ENCODE measurements around the gene UBE2F. TPM values are rescaled to one million over a fixed set of nuclear protein-coding genes. Genes with fewer than 3 reads are reported as not detected.

UBE2F gene
- total RNA-seq, 1 experiment from 2014 or later = 51.2 TPM

- POLR2A ChIA-PET (ENCODE audit: low non-redundant PET) = no interaction called here
- CTCF ChIA-PET = no interaction called here
These were observed 43.2 kb upstream of the UBE2F start for GRCh38 chr2:237923481-237924163.

DNA sequence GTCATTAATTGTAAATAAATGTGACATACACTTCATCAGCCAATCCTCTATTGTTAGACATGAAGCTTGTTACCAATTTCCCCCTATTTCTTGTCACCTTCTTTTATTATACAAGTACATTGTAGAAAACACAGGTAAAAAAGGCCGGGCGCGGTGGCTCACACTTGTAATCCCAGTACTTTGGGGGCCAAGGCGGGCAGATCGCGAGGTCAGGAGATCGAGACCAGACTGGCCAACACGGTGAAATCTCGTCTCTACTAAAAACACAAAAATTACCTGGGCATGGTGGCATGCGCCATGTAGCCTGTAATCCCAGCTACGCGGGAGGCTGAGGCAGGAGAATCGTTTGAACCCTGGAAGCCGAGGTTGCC, 42.7 kb upstream of the UBE2F start:
- intact Hi-C loops (cut with micrococcal nuclease; ENCODE audit: unreplicated experiment) = no loop called here
- POLR2A ChIA-PET (ENCODE audit: low non-redundant PET) = no interaction called here
- no peak for TF ChIP-seq EZH2 (IDR thresholded peaks at IDR 0.05; ENCODE audit: borderline replicate concordance, low read depth, low read length, poor library complexity, severe bottlenecking)
- TF ChIP-seq, protein P1, sequence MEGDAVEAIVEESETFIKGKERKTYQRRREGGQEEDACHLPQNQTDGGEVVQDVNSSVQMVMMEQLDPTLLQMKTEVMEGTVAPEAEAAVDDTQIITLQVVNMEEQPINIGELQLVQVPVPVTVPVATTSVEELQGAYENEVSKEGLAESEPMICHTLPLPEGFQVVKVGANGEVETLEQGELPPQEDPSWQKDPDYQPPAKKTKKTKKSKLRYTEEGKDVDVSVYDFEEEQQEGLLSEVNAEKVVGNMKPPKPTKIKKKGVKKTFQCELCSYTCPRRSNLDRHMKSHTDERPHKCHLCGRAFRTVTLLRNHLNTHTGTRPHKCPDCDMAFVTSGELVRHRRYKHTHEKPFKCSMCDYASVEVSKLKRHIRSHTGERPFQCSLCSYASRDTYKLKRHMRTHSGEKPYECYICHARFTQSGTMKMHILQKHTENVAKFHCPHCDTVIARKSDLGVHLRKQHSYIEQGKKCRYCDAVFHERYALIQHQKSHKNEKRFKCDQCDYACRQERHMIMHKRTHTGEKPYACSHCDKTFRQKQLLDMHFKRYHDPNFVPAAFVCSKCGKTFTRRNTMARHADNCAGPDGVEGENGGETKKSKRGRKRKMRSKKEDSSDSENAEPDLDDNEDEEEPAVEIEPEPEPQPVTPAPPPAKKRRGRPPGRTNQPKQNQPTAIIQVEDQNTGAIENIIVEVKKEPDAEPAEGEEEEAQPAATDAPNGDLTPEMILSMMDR (conservative IDR thresholded peaks at IDR 0.05; ENCODE audit: low read depth, low read length) = no peak
- Histone ChIP-seq H3K4me3 (ENCODE audit: low read depth, low read length, poor library complexity, severe bottlenecking) (no peak overlapping the region), H3K4me1 (ENCODE audit: insufficient read depth, low read length, poor library complexity, severe bottlenecking) (no peaks in the 10 kb centered on the region), H3K27me3 (replicated peaks; ENCODE audit: insufficient read depth, low read depth, low read length, poor library complexity) (no peaks in the 10 kb centered on the region), H3K36me3 (ENCODE audit: insufficient read depth, low read length, poor library complexity, severe bottlenecking) (no peaks in the 10 kb centered on the region), H3K27ac (ENCODE audit: low read depth, low read length, poor library complexity, severe bottlenecking) (no peak overlapping the region), H3K9me3 (ENCODE audit: low read depth, low read length, poor library complexity, severe bottlenecking) (no peaks in the 10 kb centered on the region)
- no TSS peak for BruUV-seq (replicated peaks)
- DNase-seq (ENCODE audit: low spot score) = no peak
- CTCF ChIA-PET = no interaction called here

More at GRCh38 chr2:237923481-237924163, 43.2 kb upstream of the UBE2F start:
- intact Hi-C loops (cut with micrococcal nuclease; ENCODE audit: unreplicated experiment) = no loop called here
- Histone ChIP-seq H3K36me3 (ENCODE audit: insufficient read depth, low read length, poor library complexity, severe bottlenecking) (no peaks in the 10 kb centered on the region), H3K27me3 (replicated peaks; ENCODE audit: insufficient read depth, low read depth, low read length, poor library complexity) (no peaks in the 10 kb centered on the region), H3K27ac (ENCODE audit: low read depth, low read length, poor library complexity, severe bottlenecking) (no peak overlapping the region), H3K4me1 (ENCODE audit: insufficient read depth, low read length, poor library complexity, severe bottlenecking) (no peaks in the 10 kb centered on the region), H3K4me3 (ENCODE audit: low read depth, low read length, poor library complexity, severe bottlenecking) (peak overlapping the region; percentile 27), H3K9me3 (ENCODE audit: low read depth, low read length, poor library complexity, severe bottlenecking) (no peaks in the 10 kb centered on the region)
- DNase-seq (ENCODE audit: low spot score) = peak; percentile 84
- TF ChIP-seq EZH2 (IDR thresholded peaks at IDR 0.05; ENCODE audit: borderline replicate concordance, low read depth, low read length, poor library complexity, severe bottlenecking) = no peak
- TF ChIP-seq, protein P1 (conservative IDR thresholded peaks at IDR 0.05; ENCODE audit: low read depth, low read length) = peak; percentile 90
- no TSS peak for BruUV-seq (replicated peaks)

DNA sequence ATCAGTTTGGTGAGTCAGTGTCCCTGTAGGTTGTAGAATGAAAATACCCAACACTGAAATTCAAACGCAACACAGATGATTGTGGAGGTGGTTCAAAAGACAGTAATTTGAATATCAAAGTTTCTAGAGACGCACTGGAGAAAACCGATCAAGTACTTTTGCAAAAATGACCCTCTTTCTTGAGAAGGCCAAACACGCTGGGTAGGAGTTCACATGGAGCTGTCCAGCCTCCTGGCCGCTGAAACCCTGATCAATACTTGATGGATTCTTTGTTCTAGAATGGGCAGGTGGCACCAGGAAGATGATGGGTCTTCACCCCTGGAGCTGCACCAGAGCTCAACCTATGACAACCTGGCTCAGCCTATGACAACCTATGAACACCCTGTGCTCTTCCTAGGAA, 39.7 kb upstream of the UBE2F start:
- Histone ChIP-seq H3K9me3 (ENCODE audit: low read depth, low read length, poor library complexity, severe bottlenecking) (no peaks in the 10 kb centered on the region), H3K4me1 (ENCODE audit: insufficient read depth, low read length, poor library complexity, severe bottlenecking) (no peaks in the 10 kb centered on the region), H3K27ac (ENCODE audit: low read depth, low read length, poor library complexity, severe bottlenecking) (no peak overlapping the region), H3K36me3 (ENCODE audit: insufficient read depth, low read length, poor library complexity, severe bottlenecking) (no peaks in the 10 kb centered on the region), H3K27me3 (replicated peaks; ENCODE audit: insufficient read depth, low read depth, low read length, poor library complexity) (no peaks in the 10 kb centered on the region), H3K4me3 (ENCODE audit: low read depth, low read length, poor library complexity, severe bottlenecking) (no peak overlapping the region)
- intact Hi-C loops (cut with micrococcal nuclease; ENCODE audit: unreplicated experiment) = no loop called here
- no peak for TF ChIP-seq EZH2 (IDR thresholded peaks at IDR 0.05; ENCODE audit: borderline replicate concordance, low read depth, low read length, poor library complexity, severe bottlenecking)
- TF ChIP-seq, protein P1 (conservative IDR thresholded peaks at IDR 0.05; ENCODE audit: low read depth, low read length) = no peak
- BruUV-seq (replicated peaks) = no TSS peak
- ChIA-PET CTCF (no interaction called here), POLR2A (ENCODE audit: low non-redundant PET) (no interaction called here)
- DNase-seq (ENCODE audit: low spot score) = no peak

All from A673 (cell line).